Testis (tissue), 2 donors: ENCODE data around the gene HTR3A.

Experiments
- POLR2A ChIP-seq: fragments of 450-650 bp; IDR thresholded peaks from one replicate; pipeline ENCODE4 v1.6.1; 2017; ENCODE audit warnings: antibody characterized with exemption, mild to moderate bottlenecking, moderate library complexity
- TF ChIP-seq, protein P1 (sequence below), 3 experiments: fragments of 450-650 bp in 2 of 3; fragments of 200-600 bp in 1 of 3; sonication (generic) in 1 of 3; IDR thresholded peaks; one replicate each; pipeline ENCODE4 v1.5.1; 2016 to 2019; ENCODE audit warnings: antibody characterized with exemption in 3 of 3, mild to moderate bottlenecking in 2 of 3, moderate library complexity in 1 of 3

GRCh38 chr11:114025329-114025907 lies 50.5 kb downstream of the HTR3A start:
- TF ChIP-seq, protein P1, sequence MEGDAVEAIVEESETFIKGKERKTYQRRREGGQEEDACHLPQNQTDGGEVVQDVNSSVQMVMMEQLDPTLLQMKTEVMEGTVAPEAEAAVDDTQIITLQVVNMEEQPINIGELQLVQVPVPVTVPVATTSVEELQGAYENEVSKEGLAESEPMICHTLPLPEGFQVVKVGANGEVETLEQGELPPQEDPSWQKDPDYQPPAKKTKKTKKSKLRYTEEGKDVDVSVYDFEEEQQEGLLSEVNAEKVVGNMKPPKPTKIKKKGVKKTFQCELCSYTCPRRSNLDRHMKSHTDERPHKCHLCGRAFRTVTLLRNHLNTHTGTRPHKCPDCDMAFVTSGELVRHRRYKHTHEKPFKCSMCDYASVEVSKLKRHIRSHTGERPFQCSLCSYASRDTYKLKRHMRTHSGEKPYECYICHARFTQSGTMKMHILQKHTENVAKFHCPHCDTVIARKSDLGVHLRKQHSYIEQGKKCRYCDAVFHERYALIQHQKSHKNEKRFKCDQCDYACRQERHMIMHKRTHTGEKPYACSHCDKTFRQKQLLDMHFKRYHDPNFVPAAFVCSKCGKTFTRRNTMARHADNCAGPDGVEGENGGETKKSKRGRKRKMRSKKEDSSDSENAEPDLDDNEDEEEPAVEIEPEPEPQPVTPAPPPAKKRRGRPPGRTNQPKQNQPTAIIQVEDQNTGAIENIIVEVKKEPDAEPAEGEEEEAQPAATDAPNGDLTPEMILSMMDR (IDR thresholded peaks at IDR 0.05): no peak
- TF ChIP-seq POLR2A: no peak
